Hematopoietic multipotent progenitor cell treated with erythropoietin and hydrocortisone succinate and interleukin-3 and kit ligand, for 6 days (in vitro differentiated cells): ENCODE results near the gene CLCA1.

Source experiments
- DNase-seq: peaks from one replicate; pipeline ENCODE4 v3.0.0-alpha.2; 2015

CLCA1 gene

DNA sequence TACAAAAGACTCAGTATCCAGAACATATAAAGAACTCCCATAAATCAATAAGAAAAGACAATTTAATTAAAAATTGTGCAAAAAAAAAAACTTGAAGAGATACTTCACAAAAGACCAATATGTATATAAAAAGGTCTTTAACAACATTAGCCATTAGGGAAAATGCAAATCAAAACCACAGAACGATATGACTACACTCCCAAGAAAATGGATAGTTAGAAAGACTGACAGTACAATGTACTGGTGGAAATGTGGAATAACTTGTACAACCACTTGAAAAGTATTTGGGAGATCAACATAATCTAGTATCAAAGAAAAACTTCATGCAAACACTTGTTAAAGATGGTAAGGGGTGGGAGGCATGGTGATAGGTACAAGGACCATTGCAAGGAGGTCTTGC, 3.9 kb upstream of the CLCA1 start:
- no peak for DNase-seq

DNA sequence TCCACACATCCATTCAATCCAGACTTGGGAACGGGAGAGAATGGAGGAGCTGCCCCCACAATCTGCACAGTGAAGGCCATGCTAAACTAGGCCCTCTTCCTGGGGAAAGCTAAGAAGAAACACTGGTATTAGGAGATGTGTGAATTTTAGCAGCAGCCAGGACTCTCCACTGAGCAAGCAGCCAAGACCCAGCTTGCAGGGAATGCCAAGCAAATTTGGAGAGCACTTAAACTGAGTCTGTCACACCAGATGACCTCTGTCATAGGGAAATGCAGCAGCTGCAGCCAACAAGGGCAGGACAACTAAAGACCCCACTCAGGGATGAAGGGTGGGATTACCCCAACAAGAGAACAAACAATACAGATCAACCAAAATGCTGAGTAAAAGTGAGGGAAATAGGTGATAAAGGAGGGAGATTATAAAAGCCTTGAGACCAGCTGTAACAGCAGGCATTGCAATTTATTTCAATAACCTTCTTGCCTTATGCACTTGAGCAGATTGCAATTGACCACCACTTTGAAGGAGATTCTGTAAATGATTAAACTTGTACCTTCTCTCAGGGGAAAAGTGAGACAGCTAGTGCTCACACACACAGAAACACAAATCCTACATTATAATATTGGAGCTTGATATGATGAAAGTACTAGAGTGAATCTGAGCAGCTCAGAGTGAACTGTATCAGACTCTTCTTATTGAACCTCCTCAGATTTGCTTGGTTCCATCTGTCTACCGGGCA, 2.5 kb upstream of the CLCA1 start:
- DNase-seq: no peak

DNA sequence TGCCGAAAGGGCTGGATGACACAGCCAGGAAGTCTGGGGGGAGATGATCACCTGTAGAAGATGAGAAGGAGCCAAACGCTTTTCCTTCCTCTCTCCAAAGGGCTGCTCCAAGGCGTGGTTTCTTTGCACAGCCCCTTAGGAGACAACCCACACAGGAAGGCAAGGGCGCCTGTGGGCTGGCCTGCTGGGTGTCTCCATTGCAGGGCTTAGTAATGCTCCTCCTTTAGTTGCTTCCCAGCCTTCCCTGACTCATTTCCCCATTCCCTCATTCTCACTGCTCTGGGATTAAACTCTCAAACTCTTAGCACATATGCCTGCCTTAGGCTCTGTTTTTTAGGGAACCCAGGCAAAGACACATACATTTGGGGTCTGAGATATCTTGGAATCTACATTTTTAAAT, 1.7 kb upstream of the CLCA1 start:
- no peak for DNase-seq

DNA sequence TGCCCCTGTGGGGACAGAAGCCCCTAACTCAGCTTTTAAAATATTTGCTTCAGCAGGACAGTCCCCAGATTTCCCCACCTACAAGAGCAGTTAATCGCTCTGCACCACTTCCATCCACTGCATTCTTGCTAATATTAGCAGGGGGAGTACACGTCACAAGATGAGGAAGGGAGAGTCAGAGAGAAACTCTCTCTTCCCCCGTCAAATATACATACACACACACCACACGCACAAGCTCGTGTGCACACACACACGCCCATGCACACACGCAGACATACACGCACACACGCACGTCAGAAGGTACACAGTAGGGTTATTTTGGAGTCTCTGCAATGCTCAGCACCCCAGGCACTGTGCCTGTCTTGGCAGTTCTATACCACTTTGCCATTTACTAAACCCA, 2.1 kb downstream of the CLCA1 start:
- DNase-seq: no peak

DNA sequence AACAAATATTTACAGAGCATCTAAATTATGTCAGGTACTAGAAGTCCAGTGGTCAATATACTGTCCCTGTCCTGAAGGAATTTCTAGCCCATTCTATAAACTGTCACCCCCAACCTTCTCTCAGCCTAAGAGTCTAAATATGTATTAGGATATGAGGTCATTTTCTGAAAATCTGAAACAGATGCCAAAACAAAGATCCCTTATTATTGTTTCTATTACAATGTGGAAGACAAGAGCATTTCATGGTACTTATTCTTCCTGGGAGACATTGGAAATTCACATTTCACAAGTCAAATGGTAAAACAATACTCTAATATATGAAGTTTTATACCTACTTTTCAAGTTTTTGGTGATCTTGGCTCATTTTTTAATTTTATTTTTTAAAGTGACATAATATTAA, 2.6 kb downstream of the CLCA1 start:
- no peak for DNase-seq

DNA sequence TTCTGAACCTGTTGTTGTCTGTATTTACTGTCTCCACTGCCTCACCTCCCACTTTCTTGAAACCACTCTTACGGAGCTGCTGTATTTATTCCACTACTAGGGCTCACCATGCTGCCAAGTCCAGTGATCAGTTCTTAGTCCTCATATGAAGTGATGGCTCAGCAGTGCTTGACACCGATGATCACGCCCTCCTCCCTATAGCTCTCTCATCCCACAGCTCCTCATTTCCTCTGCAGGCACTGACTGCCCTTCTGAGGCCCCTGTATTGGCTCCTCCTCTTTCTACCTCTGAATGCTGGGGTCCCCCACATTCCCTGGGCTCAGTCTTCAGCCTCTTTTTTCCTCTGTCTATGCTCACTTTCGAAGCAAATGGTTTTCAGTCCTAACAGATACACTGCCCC, 3.4 kb downstream of the CLCA1 start:
- DNase-seq: no peak

DNA sequence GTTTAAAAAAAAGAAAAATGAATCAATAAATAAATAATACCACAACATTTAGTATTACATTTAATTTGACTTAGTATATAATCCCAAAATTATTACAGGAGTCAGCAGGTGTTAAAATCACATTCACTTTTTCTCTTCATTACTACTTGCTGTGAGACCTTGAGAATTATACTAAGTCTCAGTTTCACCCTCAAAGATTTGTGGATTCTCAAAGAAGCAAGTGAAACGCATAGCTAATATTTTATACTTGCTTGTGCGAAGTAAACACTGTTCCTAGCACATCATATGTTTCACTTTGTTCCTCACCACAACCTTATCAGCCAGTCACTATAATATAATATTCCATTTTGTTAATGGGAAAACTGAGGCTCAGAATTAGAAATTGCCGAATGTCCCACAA, 4.0 kb downstream of the CLCA1 start:
- DNase-seq: no peak

DNA sequence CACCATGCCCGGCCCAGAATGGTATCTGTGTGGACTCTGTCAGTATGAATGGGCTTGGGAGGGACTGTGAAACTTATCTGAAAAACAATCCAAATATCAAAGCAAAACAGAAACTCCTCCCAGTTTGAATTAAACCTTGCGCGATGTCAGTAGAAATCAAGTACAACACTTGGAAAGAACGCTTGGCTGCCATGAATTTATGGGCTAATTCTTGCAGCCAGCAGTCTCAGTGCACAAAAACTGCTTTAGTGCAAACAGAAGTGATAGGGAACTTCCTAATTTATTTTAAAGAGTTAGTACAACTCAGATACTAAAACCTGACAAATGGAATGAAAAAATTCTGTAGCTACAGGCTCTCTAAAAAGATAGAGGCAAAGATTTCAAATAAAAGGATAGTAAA, 8.5 kb downstream of the CLCA1 start:
- no peak for DNase-seq

DNA sequence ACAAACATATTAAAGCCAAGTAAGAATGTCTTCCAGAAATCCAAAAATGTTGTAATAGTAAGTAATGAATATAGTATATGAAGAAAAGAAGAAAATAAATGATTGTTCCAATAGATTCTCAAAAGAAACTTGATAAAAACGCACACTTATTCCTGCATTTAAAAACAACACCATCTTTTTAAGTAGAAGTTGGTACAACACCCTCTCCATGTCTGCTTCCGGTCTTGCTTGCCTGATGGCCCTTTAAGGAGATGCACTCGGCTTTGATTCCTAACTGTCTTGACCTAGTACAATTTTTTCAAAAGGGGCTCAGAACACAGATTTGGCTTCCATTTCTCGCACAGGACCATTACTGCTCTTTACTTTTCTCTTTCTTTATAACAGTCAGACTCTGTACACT, 9.0 kb downstream of the CLCA1 start:
- no peak for DNase-seq

DNA sequence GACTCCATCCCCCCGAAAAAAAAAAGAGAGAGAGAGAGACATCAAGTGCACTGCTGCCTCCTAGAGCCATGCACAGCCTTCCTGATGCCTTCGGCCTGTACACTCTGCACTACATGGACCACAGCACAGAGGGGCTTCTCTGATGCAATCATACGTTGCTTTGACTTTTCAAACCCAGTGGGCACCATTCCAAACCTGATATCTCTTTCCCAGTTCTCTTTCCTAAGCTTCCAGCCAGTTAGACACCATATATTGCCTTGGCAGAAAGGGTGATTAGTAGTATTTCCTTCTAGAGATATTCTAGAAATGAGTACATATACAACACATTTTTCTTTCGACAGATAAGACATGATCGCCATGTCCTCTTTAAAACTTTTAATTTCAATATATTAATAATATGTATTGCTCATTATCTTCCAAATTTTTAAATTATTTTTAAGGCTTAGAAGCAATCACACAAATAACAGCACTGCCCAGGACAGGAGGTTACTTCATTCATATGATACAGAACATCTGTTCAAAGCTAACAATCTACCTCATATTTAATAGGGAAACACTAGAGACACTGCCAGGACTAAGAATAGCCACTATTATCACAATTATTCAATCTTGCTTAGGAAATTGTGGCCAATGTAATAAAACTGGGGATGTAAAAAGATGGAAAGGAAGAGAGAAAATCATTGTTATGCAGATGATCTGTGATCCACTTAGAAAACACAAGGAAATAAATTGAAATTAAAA, 9.9 kb downstream of the CLCA1 start:
- no peak for DNase-seq

DNA sequence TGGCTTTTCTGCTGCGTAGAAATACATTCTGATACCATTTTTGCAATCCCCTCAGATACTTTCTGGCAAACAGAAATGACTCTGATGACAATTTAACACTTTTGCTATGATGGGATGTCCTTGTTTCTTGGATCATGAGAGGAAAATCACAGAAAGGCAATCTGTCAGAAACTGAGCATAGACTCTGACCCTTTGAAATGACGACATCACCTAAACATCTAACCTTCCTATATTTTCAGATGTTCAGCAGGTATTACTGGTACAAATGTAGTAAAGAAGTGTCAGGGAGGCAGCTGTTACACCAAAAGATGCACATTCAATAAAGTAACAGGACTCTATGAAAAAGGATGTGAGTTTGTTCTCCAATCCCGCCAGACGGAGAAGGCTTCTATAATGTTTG, 13.2 kb downstream of the CLCA1 start:
- no peak for DNase-seq

DNA sequence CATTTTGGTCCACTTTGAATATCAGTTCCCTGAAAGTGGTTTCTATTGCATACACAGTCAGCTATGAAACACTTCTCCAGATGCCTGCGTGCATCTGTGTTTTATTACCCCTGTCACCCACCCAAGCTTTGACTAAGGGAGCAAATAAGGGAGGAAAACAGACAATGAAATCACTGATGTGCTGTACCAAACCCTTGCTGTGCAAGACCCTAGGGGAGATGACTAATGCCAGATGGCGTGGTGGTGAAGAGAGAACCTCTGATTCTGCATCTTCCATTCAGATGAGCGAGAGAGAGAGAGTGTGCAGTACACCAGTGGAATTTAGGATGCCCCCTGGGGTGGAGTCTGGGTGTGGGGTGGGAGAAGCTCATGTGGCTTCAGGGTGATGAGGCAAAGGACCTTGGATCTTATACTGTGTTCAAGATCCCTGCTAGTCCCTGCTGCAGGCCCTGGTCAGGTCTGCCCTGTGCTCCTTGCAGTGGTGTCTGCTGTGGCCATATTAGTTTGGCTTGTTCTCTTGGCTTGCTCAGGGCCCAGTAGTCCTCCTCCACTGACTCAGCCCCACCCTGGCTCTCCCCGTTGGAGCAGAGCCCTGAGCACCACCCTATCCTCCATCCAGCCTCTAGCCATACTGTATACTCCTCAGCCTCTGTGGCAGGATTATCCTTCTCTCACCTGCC, 18.5 kb downstream of the CLCA1 start:
- no peak for DNase-seq

DNA sequence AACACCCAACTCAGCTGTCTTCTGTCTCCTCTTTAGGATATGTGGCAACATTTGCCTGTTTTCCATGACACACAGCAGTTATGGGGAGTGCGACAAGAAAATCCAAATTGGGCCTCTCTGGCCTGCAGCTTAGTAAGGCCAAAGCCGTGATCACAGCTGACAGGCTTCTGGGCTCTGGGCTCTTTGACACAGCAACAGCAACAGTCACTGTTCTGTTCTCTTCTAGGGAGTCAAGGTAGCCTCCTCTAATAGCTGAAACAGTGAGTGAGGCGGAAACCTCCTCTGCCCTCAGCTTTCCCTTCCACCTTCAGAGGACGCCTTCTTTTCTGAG, 19.0 kb downstream of the CLCA1 start:
- no peak for DNase-seq

DNA sequence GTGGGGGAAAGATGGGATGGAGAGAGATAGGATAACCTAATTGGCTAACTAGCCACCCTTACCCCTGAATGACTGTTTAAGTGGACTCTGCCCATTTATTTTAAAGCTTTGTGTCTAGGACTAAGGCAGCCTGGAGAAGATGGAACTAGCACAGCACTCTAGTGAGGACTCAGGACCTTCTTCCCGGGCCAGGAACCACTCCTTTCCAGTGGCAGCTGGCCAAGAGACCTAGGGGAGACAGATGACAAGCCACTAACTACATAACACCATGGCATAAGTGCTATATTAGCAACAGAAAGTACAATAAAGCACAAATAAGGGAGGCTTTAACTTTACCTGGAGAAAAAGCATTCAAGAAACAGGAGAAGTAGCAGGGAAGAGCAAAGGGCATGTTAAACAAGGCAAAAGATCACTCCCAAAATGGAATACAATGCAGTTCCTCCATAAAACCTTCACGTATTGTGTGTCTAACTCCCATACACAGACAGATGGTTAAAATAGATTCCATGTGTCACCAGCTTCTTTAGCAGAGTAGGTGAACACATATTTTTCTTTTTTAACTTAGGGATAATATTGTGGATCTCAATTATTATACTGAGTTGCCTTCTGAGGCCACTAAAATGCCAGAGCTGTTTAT, 20.6 kb downstream of the CLCA1 start:
- DNase-seq: no peak

DNA sequence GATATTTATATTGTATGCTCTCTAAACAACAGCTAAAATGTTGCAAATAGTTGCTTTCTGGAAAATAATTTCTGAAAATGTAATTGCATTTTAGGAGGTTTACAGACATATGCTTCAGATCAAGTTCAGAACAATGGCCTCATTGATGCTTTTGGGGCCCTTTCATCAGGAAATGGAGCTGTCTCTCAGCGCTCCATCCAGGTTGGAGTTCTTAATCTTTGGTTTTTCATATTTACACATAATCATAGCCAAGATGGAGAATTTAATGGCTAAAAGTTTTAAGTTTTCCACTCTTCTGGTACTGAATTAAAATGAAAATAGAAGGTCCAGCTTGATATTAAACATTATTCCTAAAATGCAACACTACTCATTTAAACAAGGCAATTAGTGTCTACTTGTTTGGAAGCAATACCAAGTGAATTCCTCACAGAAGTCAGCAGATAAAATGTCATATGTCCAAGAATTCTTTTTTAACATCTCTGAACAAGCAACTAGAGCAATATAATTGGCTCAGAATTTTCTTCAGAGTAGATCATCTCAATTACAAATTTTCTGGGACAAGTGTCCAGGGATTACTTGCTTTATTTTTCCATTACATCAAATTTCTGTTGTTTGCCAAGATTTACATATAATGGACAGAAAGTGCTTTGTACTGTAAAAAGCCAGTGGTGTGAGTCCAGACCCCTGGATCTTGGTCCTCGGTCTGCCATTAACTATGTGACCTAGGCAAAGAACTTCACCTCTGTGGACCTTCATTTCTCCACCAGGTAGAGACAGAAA, 22.6 kb downstream of the CLCA1 start:
- no peak for DNase-seq

DNA sequence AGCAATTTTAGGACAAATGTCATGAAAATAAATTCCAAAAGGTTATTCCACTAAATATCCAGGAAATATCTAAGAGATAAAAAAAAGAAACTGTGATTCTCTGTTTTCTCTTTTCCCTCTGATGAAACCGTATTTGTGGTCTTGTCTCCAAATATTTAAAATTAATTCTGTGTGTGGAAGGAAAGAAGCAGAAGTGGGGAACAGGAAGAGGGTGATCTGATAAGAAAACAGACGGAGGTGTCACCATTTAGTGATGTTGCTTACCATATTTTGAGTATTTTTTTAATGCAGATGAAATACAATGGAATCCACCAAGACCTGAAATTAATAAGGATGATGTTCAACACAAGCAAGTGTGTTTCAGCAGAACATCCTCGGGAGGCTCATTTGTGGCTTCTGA, 29.6 kb downstream of the CLCA1 start:
- DNase-seq: peak; percentile 24

DNA sequence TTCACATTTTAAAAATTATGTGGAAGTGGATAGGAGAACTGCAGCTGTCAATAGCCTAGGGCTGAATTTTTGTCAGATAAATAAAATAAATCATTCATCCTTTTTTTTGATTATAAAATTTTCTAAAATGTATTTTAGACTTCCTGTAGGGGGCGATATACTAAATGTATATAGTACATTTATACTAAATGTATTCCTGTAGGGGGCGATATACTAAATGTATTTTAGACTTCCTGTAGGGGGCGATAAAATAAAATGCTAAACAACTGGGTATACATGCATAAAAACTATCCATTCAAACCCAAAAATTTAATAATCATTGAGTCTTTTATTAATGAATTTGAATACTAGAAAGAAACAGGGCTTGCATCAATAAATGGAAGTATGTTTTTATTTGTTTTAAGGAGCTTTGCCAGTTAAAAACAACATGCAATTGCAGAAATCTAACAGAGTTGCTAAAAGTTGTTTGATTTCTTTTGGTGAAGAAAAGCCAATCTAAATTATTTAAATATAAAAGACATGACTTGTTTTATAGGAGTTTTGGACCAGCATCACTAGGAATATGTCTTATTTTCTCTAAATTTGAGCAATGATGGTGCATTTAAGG, 31.4 kb downstream of the CLCA1 start:
- DNase-seq: peak; percentile 97

DNA sequence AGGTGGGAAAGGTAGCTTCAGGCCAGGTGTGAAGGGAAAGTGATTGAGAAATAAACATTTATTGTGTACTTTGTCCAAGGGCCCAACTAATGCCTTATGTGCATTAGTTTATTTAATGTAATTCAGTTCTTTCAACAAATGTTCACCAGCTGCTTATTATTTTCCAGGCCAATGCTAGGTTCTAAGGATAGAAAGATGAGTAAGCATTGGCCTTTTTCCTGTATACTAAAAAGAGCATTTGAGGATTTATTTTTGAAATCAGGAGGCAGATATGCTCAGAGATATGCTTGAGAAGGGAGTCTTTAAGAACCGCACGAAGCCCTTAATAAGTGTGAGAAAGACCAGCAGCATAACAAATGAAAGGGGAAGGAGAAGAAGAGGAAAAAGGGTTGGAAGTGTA, 32.0 kb downstream of the CLCA1 start:
- DNase-seq: no peak

DNA sequence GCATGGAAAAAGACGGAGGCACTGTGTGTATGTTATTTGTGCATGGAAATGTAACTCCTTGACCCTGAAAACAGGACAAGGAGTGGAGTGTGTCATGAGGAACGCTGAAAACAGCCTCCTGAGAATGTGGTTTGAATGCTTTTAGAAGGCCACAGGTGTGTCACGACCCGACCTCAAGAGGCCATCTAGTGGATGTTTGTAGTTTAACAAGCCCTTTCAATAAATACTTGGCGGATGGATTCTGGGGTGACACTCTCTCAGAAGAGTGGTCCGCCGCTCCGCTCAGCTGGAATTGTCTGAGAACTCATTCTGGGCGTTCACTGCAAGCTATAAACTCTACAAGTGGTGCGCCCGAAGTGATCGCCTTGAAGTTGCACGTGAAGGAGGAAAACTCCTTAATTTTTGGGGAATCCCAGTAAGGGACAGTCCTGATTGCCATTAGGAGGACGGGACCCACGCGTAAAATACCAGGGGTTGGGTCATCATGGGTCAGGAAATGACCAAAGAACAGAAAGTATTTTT, 33.5 kb downstream of the CLCA1 start:
- peak; percentile 59 for DNase-seq

DNA sequence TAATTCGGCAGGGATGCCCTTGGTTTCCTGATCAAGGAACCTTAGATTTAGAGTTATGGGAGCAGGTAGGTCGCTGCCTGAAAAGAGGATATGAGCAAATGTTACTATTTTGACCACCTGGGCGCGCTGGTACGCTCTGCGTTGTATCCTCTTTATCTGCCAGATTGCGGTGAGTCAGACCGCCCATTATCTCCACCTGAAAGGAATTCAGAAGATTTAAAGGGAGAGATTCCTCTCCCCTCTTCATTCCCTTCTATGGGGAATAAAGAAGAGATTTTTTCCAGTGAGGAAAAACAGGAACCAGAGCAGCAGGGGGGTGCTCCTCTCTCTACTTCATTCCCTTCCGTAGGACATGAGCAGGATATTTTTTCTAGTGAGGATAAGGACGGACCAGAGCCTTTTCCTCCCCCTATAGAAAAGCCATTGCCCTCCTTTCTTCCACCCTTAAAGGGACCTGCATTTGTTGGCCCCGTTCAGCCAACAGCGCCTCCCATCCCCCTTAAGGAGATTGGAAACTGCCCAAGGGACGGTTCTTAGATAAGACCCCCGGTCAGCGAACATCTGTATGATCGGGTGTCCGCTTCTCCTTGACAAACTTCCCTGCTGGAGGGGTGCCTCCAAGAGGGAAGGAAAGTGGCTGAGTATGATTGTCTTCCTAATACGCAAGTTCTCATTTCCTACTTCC, 34.1 kb downstream of the CLCA1 start:
- DNase-seq: no peak

DNA sequence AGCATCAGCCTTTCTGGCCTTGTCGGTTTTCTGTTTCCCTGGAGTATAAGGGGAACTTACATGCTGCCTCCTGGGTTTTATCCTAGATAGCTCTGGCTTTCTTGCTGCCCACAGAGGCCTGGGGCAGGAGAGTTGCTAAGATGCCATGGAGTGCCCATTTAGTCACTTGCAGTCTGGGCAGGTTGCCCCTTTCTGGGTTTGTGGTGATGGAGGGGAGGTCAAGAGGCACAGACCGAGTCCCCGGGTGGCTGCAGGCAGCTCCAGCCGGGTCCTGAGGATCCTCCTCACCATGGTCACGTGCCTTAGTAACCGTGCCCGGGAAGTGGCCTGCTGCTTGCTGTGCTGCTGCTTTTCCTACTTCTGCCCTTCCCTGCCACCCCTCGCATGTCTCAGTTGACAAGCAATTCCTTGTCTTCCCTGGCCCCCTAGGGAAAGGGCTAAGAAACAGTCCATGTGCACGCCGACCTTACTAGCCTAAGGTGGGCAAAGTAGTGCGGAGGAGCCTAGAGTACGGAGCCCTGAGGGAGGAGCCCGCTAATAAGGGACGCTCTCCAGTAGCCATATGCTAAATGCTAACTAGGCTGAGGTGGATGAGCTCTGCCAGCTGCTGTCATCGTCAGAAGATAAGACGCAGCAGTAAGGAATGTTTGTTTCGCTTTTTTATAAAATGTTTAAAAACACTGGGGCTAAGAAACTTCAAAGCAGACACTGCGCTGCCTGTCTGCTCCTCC, 34.8 kb downstream of the CLCA1 start:
- DNase-seq: no peak
